ENCODE measurements around the gene FMO3.

FMO3 gene

GRCh38 chr1:171090604-171091003, at the start of gene FMO3:
FMO3 (plus strand) TSS chr1:171090905; CDS start chr1:171092659, 1,754 bp downstream.
- no peak for DNase-seq

GRCh38 chr1:171048014-171048413, 42.7 kb upstream of the FMO3 start:
- DNase-seq, result no peak

GRCh38 chr1:171052977-171053376, 37.7 kb upstream of the FMO3 start:
- no peak for DNase-seq

GRCh38 chr1:171055966-171056643, 34.6 kb upstream of the FMO3 start:
- no peak for DNase-seq

GRCh38 chr1:171061425-171062143, 29.1 kb upstream of the FMO3 start:
- no peak for DNase-seq

- no peak for DNase-seq
Measured at GRCh38 chr1:171062902-171063301, 27.8 kb upstream of the FMO3 start.

GRCh38 chr1:171075041-171075440, 15.7 kb upstream of the FMO3 start:
- no peak for DNase-seq

- DNase-seq, result no peak
Measured at GRCh38 chr1:171081314-171081753, 9.4 kb upstream of the FMO3 start.

- no peak for DNase-seq
Measured at GRCh38 chr1:171081763-171082201, 8.9 kb upstream of the FMO3 start.

- no peak for DNase-seq
Measured at GRCh38 chr1:171082606-171083005, 8.1 kb upstream of the FMO3 start.

GRCh38 chr1:171083222-171083621, 7.5 kb upstream of the FMO3 start:
- DNase-seq, result no peak

GRCh38 chr1:171084091-171084490, 6.6 kb upstream of the FMO3 start:
- no peak for DNase-seq

GRCh38 chr1:171084870-171085269, 5.8 kb upstream of the FMO3 start:
- no peak for DNase-seq

- no peak for DNase-seq
Measured at GRCh38 chr1:171087896-171088295, 2.8 kb upstream of the FMO3 start.

- no peak for DNase-seq
Measured at GRCh38 chr1:171103862-171104261, 13.2 kb downstream of the FMO3 start.

- no peak for DNase-seq
Measured at GRCh38 chr1:171107262-171107940, 16.7 kb downstream of the FMO3 start.

- no peak for DNase-seq
Measured at GRCh38 chr1:171107969-171108368, 17.3 kb downstream of the FMO3 start.

GRCh38 chr1:171109966-171110365, 19.3 kb downstream of the FMO3 start:
- DNase-seq, result no peak

- no peak for DNase-seq
Measured at GRCh38 chr1:171110621-171111326, 20.1 kb downstream of the FMO3 start.

GRCh38 chr1:171112119-171112518, 21.4 kb downstream of the FMO3 start:
- no peak for DNase-seq

- no peak for DNase-seq
Measured at GRCh38 chr1:171113382-171113781, 22.7 kb downstream of the FMO3 start.

GRCh38 chr1:171115280-171115897, 24.7 kb downstream of the FMO3 start:
- DNase-seq, result no peak

GRCh38 chr1:171116676-171117075, 26.0 kb downstream of the FMO3 start:
- DNase-seq, result no peak

All from NCI-H524 treated with DMSO at 0.1 percent for 48 hours (cell line).